GM18507 (cell line): ENCODE measurements around the gene VLDLR.
"Not testable (repeated sequence)": the region's sequence is repeated elsewhere in the genome, so short reads cannot be mapped to it uniquely, and the experiment has no call there.

Experiments
- DNase-seq: peaks from one replicate; pipeline ENCODE4 v3.0.0; 2011; ENCODE audit warnings: low read depth; ENCODE audit not compliant: insufficient read length; ENCODE audit errors: extremely low spot score
- FAIRE-seq: peaks from 2 replicates; lab custom pipeline; 2011; peaks lifted over from hg19 to GRCh38; lab: Jason Lieb, UNC

Gene VLDLR

GRCh38 chr9:2700398-2700797 lies 78.8 kb downstream of the VLDLR start:
- DNase-seq (no peak), FAIRE-seq (no peak)

GRCh38 chr9:2700909-2701550 lies 79.4 kb downstream of the VLDLR start:
- FAIRE-seq: no peak

GRCh38 chr9:2704504-2704903 lies 82.9 kb downstream of the VLDLR start:
- DNase-seq (no peak), FAIRE-seq (no peak)

More at GRCh38 chr9:2700909-2701550, 79.4 kb downstream of the VLDLR start:
- DNase-seq: no peak

- FAIRE-seq, DNase-seq: not testable (repeated sequence)
Measured at GRCh38 chr9:2707256-2707655, 85.7 kb downstream of the VLDLR start.
